Subcutaneous adipose tissue (tissue), 4 donors: ENCODE data around the gene ATP2B2. TPM values are rescaled to one million over a fixed set of nuclear protein-coding genes. Genes with fewer than 3 reads are reported as not detected.

ENCODE experiments used
- total RNA-seq, 4 donors: library from RNA; depleted of rRNA; stranded (reverse); fragments of >200 nt; gene quantifications; one replicate each; pipeline ENCODE4 v1.1.0, GENCODE V29; 2016
- TF ChIP-seq, protein P1 (sequence below): fragments of 450-650 bp; IDR thresholded peaks from one replicate; pipeline ENCODE4 v1.5.1; 2016; ENCODE audit warnings: low read depth, mild to moderate bottlenecking, control low read depth, antibody characterized with exemption, moderate library complexity

ATP2B2 gene
- total RNA-seq, 4 donors from 2014 or later, result 0.34 to 0.44 TPM; not detected in 2

DNA sequence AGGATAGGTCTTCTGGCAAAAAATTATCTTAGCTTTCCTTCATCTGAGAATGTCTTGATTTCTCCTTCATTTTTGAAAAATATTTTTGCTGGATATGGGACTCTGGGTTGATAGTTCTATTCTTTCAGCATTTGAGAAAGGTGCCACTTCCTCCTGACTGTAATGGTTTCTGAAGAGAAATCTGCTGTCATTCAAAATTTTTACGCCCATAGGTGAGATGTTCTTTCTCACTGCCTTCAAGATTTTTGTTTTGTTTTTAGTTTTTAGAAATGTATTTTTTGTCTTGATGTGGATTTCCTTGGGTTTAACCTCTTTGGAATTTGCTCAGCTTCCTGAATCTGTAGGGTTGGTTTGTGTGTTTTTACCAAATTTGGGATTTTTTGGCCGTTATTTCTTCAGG, 37.1 kb upstream of the ATP2B2 start:
- TF ChIP-seq, protein P1, sequence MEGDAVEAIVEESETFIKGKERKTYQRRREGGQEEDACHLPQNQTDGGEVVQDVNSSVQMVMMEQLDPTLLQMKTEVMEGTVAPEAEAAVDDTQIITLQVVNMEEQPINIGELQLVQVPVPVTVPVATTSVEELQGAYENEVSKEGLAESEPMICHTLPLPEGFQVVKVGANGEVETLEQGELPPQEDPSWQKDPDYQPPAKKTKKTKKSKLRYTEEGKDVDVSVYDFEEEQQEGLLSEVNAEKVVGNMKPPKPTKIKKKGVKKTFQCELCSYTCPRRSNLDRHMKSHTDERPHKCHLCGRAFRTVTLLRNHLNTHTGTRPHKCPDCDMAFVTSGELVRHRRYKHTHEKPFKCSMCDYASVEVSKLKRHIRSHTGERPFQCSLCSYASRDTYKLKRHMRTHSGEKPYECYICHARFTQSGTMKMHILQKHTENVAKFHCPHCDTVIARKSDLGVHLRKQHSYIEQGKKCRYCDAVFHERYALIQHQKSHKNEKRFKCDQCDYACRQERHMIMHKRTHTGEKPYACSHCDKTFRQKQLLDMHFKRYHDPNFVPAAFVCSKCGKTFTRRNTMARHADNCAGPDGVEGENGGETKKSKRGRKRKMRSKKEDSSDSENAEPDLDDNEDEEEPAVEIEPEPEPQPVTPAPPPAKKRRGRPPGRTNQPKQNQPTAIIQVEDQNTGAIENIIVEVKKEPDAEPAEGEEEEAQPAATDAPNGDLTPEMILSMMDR, result no peak

DNA sequence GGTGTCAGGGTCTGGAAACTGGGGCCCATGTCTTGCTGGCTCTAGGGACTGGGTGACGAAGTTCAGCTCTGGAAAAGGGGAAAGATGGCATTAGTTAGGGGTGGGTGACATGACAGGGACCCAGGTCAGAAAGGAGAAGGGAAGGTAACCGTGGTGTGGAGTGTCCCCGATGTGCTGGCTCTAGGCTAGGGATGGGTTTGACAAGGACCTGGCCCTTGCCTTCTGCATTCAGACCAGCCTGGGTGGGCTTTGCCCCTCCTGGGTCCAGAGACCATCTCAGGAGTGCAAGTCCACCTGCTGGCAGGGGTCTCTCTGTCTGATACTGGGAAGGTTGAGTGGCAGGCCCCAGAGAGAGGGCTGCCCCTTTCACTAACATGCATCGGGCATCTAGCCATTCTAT, 28.7 kb upstream of the ATP2B2 start:
- TF ChIP-seq, protein P1, result no peak

DNA sequence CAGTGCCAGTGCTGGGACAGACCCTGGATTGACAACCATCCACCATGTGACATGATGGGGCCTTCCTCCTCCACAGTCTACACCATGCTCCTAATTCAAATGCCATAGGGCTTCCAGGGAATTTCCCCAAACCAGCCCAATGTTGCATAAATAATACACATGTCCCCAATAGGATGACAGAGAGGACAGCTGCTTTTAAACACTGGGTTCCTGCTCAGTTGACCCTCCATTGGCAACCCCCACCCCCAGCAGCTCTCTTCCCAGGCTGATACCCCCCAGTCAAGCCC, 28.3 kb upstream of the ATP2B2 start:
- TF ChIP-seq, protein P1, result no peak

DNA sequence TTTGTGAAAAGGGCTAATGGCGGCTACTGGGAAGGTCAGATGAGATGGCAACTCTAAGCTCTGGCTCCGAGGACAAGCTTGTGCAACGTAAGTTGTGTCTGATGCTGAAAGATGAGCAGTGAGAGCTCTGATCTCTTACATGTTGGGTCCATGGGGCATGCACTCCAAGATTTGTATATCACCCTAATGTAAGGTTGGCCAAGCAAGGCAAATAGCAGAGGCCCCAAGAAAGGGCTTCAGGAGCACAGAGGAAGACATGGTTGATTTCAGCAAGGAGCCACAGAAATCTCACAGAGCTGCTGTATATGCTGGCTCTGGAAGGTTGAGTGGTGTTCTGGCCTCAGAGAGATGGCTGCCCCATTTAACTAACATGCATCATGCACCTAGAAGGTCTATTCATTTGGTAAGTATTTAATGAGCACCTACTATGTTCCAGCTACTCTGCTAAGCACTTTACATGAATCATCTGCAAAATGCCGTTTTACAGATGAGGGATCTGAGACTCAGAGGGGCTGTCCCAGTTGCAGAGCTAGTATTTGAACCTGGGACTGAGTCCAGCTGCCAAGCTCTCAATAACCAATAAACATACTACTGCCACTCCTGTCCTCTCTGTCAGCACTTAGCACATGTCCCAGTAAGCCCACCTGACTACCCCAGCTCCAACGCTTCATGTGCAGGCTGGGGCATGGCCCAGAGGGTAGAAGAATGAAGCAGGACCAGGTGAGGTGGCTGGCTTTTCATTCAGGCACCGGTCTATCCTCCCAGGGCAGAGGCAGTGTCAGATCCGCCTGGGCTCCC, 27.8 kb upstream of the ATP2B2 start:
- TF ChIP-seq, protein P1, result no peak

DNA sequence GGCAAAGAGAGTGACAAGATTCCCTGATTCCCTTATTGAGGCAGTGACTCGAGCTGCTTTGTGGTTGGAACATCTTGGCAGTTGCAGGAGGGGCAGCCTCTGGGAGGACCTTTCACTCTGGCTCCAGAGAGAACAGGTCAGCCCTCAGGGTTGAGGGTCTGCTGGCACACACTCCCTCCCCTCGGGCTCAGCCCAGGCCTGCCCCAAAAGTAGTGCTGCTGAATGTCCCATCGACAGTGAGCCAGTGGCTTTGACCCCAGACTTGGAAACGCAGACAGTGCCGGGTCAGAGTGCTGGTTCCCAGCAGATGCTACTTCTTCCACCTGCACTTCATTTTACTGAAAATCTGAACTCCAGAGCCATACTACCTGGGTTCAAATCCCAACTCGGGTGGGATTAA, 25.6 kb upstream of the ATP2B2 start:
- TF ChIP-seq, protein P1, result no peak

DNA sequence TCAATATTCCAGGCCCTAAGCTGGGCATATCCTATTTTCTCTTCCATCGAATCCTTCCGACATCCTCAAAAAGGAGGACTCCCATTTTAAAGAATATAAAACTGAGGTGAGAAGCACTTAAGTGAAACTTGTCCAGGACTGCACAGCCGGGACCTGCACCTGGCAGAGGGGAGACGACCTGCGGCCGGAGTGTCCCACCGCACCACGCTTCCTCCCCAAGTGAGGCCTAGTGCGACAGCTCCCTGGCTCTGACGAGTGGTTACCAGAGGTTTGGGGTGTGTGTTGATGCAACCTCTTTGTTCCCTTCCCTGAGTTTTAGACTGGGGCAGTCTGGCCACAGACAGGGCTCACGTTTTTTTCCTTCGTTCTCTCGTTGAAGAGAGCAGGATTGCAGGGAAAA, 24.9 kb upstream of the ATP2B2 start:
- TF ChIP-seq, protein P1, result no peak

DNA sequence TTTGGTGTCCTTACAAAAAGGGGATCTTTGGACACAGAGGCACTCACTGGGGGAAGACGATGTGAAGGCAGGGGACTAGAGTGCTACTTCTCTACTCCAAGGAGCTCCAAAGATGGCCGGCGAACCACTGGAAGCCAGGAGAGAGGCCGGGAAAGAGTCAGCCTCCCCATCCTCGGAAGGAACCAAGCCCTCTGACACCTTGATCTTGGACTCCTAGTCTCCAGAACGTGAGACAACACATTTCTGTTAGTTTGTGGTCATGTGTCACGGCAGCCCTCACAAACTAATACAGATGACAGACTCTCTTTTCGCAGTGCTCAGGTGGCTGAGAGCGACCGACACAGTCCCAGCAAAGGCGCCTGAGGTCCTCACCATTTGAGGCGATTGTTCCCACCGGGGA, 24.4 kb upstream of the ATP2B2 start:
- TF ChIP-seq, protein P1, result no peak
